Mesendoderm (in vitro differentiated cells): ENCODE measurements around the gene PARVG.

Source experiments
- DNase-seq: peaks from one replicate; pipeline ENCODE4 v3.0.0; 2013
- H2AK5ac ChIP-seq: 2 replicates; pipeline ENCODE4 v1.6.1; 2013; ENCODE audit warnings: low read length, inconsistent platforms
- H2BK120ac ChIP-seq: 2 replicates; pipeline ENCODE4 v1.6.1; 2013; ENCODE audit warnings: low read depth, mild to moderate bottlenecking, low read length, moderate library complexity, mixed read lengths
- H2BK15ac ChIP-seq: replicated peaks from 2 replicates; pipeline ENCODE4 v1.6.1; 2013; ENCODE audit warnings: low read depth, mild to moderate bottlenecking, moderate library complexity
- H2BK5ac ChIP-seq: 2 replicates; pipeline ENCODE4 v1.6.1; 2013; ENCODE audit warnings: low read length, inconsistent platforms
- H3K18ac ChIP-seq: 2 replicates; pipeline ENCODE4 v1.6.1; 2013; ENCODE audit warnings: mild to moderate bottlenecking, low read length, mixed read lengths
- H3K23ac ChIP-seq: one replicate; pipeline ENCODE4 v1.6.1; 2013; ENCODE audit warnings: low read length
- H3K27ac ChIP-seq: 2 replicates; pipeline ENCODE4 v1.5.1; 2013; ENCODE audit warnings: low read depth, mild to moderate bottlenecking, inconsistent platforms, low read length, moderate library complexity
- H3K27me3 ChIP-seq: 2 replicates; pipeline ENCODE4 v1.6.1; 2013; ENCODE audit warnings: low read length, control low read depth, mild to moderate bottlenecking, inconsistent platforms; ENCODE audit not compliant: insufficient read depth, poor library complexity
- H3K36me3 ChIP-seq: 2 replicates; pipeline ENCODE4 v1.6.1; 2013; ENCODE audit warnings: low read length, inconsistent platforms; ENCODE audit not compliant: control insufficient read depth, insufficient read depth
- H3K4ac ChIP-seq: one replicate; pipeline ENCODE4 v1.6.1; 2013; ENCODE audit warnings: low read depth, mild to moderate bottlenecking, low read length, moderate library complexity
- H3K4me1 ChIP-seq: 2 replicates; pipeline ENCODE4 v1.6.1; 2013; ENCODE audit warnings: low read depth, low read length, inconsistent platforms; ENCODE audit not compliant: control insufficient read depth
- H3K4me2 ChIP-seq: 2 replicates; pipeline ENCODE4 v1.6.1; 2013; ENCODE audit warnings: low read length
- H3K4me3 ChIP-seq: 2 replicates; pipeline ENCODE4 v1.5.1; 2013; ENCODE audit warnings: mild to moderate bottlenecking, low read length
- H3K56ac ChIP-seq: one replicate; pipeline ENCODE4 v1.6.1; 2013; ENCODE audit warnings: low read length
- H3K79me1 ChIP-seq: 2 replicates; pipeline ENCODE4 v1.6.1; 2013; ENCODE audit warnings: low read length, inconsistent platforms
- H3K79me2 ChIP-seq: 2 replicates; pipeline ENCODE4 v1.6.1; 2013; ENCODE audit warnings: mild to moderate bottlenecking, low read length; ENCODE audit not compliant: control insufficient read depth, insufficient read depth
- H3K9ac ChIP-seq: 2 replicates; pipeline ENCODE4 v1.6.1; 2013; ENCODE audit warnings: low read length, inconsistent platforms
- H4K5ac ChIP-seq: one replicate; pipeline ENCODE4 v1.6.1; 2013; ENCODE audit warnings: low read length
- H4K8ac ChIP-seq: one replicate; pipeline ENCODE4 v1.6.1; 2013; ENCODE audit warnings: low read depth, mild to moderate bottlenecking, control low read depth, low read length, moderate library complexity
- WGBS: extraction: QIAGEN DNeasy Blood & Tissue Kit; methylation state at CpG from one replicate; pipeline ENCODE4 v1.1.7; 2013; ENCODE audit warnings: low lambda C conversion rate, missing lambda C conversion rate; ENCODE audit not compliant: insufficient coverage; ENCODE audit errors: extremely low coverage; 5-methylcytosine and 5-hydroxymethylcytosine counted together

Gene PARVG

GRCh38 chr22:44199164-44199563 lies 18.4 kb downstream of the PARVG start:
- no peak overlapping the region for H2BK15ac ChIP-seq
- no peak for DNase-seq
- no peak overlapping the region for H3K4me2 ChIP-seq
- H3K4me3 ChIP-seq, result no peak overlapping the region
- no peaks in the 10 kb centered on the region for H3K27me3 ChIP-seq
- no peak overlapping the region for H4K8ac ChIP-seq
- H3K18ac ChIP-seq, result no peak overlapping the region
- H3K79me2 ChIP-seq, result no peaks in the 10 kb centered on the region
- H3K4ac ChIP-seq, result no peak overlapping the region
- H3K9ac ChIP-seq, result no peak overlapping the region
- no peaks in the 10 kb centered on the region for H3K4me1 ChIP-seq
- H3K36me3 ChIP-seq, result no peaks in the 10 kb centered on the region
- no peaks in the 10 kb centered on the region for H3K79me1 ChIP-seq
- WGBS, result no CpG with 5 or more reads among the region's 2 CpGs
- H4K5ac ChIP-seq, result no peak overlapping the region
- H2AK5ac ChIP-seq, result no peak overlapping the region
- H3K56ac ChIP-seq, result no peak overlapping the region
- H3K23ac ChIP-seq, result no peak overlapping the region
- no peak overlapping the region for H3K27ac ChIP-seq
- no peak overlapping the region for H2BK5ac ChIP-seq
- H2BK120ac ChIP-seq, result no peak overlapping the region

- DNase-seq, result no peak
Observed at GRCh38 chr22:44199866-44200265, 19.1 kb downstream of the PARVG start.

GRCh38 chr22:44200451-44200850 lies 19.7 kb downstream of the PARVG start:
- no peaks in the 10 kb centered on the region for H3K36me3 ChIP-seq
- H3K18ac ChIP-seq, result no peak overlapping the region
- no peak overlapping the region for H2BK5ac ChIP-seq
- no peak overlapping the region for H3K4ac ChIP-seq
- H4K8ac ChIP-seq, result no peak overlapping the region
- H3K56ac ChIP-seq, result no peak overlapping the region
- H3K4me3 ChIP-seq, result no peak overlapping the region
- no peak overlapping the region for H2AK5ac ChIP-seq
- H3K79me1 ChIP-seq, result no peaks in the 10 kb centered on the region
- no peak for DNase-seq
- no peak overlapping the region for H2BK120ac ChIP-seq
- no peak overlapping the region for H4K5ac ChIP-seq
- no peak overlapping the region for H3K27ac ChIP-seq
- H3K27me3 ChIP-seq, result no peaks in the 10 kb centered on the region
- H3K4me1 ChIP-seq, result no peaks in the 10 kb centered on the region
- no peak overlapping the region for H3K4me2 ChIP-seq
- no peaks in the 10 kb centered on the region for H3K79me2 ChIP-seq
- no peak overlapping the region for H3K23ac ChIP-seq
- no peak overlapping the region for H2BK15ac ChIP-seq
- no CpG with 5 or more reads among the region's 6 CpGs for WGBS
- H3K9ac ChIP-seq, result no peak overlapping the region

More at GRCh38 chr22:44199866-44200265, 19.1 kb downstream of the PARVG start:
- Histone ChIP-seq H3K4me1 (no peaks in the 10 kb centered on the region), H4K5ac (no peak overlapping the region), H2BK120ac (no peak overlapping the region), H3K56ac (no peak overlapping the region), H3K27ac (no peak overlapping the region), H4K8ac (no peak overlapping the region), H3K23ac (no peak overlapping the region), H3K4me3 (no peak overlapping the region), H3K36me3 (no peaks in the 10 kb centered on the region), H3K27me3 (no peaks in the 10 kb centered on the region), H3K18ac (no peak overlapping the region), H2BK5ac (no peak overlapping the region), H3K4ac (no peak overlapping the region), H3K9ac (no peak overlapping the region), H3K79me1 (no peaks in the 10 kb centered on the region), H3K79me2 (no peaks in the 10 kb centered on the region), H2BK15ac (no peak overlapping the region), H3K4me2 (no peak overlapping the region), H2AK5ac (no peak overlapping the region)
- WGBS, result no CpG with 5 or more reads among the region's 5 CpGs

GRCh38 chr22:44200855-44201550 lies 20.3 kb downstream of the PARVG start:
- H2AK5ac ChIP-seq, result no peak overlapping the region
- H3K79me1 ChIP-seq, result no peaks in the 10 kb centered on the region
- H3K4me1 ChIP-seq, result no peaks in the 10 kb centered on the region
- no peak overlapping the region for H2BK120ac ChIP-seq
- no peaks in the 10 kb centered on the region for H3K79me2 ChIP-seq
- H4K5ac ChIP-seq, result no peak overlapping the region
- H3K36me3 ChIP-seq, result no peaks in the 10 kb centered on the region
- no peak overlapping the region for H3K23ac ChIP-seq
- no CpG with 5 or more reads among the region's 17 CpGs for WGBS
- no peak overlapping the region for H3K18ac ChIP-seq
- H3K27me3 ChIP-seq, result no peaks in the 10 kb centered on the region
- H3K56ac ChIP-seq, result no peak overlapping the region
- H3K27ac ChIP-seq, result no peak overlapping the region
- no peak overlapping the region for H4K8ac ChIP-seq
- DNase-seq, result no peak
- H3K4ac ChIP-seq, result no peak overlapping the region
- H2BK15ac ChIP-seq, result no peak overlapping the region
- H3K4me2 ChIP-seq, result no peak overlapping the region
- no peak overlapping the region for H3K9ac ChIP-seq
- no peak overlapping the region for H3K4me3 ChIP-seq
- no peak overlapping the region for H2BK5ac ChIP-seq

- DNase-seq, result no peak
- H3K23ac ChIP-seq, result no peak overlapping the region
- no peaks in the 10 kb centered on the region for H3K27me3 ChIP-seq
- H4K5ac ChIP-seq, result no peak overlapping the region
- no peak overlapping the region for H2BK5ac ChIP-seq
- H2BK15ac ChIP-seq, result no peak overlapping the region
- H4K8ac ChIP-seq, result no peak overlapping the region
- H3K4me1 ChIP-seq, result no peaks in the 10 kb centered on the region
- H3K4ac ChIP-seq, result no peak overlapping the region
- H3K56ac ChIP-seq, result no peak overlapping the region
- no peaks in the 10 kb centered on the region for H3K79me2 ChIP-seq
- no peaks in the 10 kb centered on the region for H3K79me1 ChIP-seq
- no peaks in the 10 kb centered on the region for H3K36me3 ChIP-seq
- H3K9ac ChIP-seq, result no peak overlapping the region
- no peak overlapping the region for H3K18ac ChIP-seq
- H3K4me3 ChIP-seq, result no peak overlapping the region
- H2AK5ac ChIP-seq, result no peak overlapping the region
- no peak overlapping the region for H3K4me2 ChIP-seq
- no CpG with 5 or more reads among the region's 12 CpGs for WGBS
- H2BK120ac ChIP-seq, result no peak overlapping the region
- H3K27ac ChIP-seq, result no peak overlapping the region
Observed at GRCh38 chr22:44201665-44202064, 20.9 kb downstream of the PARVG start.

GRCh38 chr22:44202261-44202789 lies 21.6 kb downstream of the PARVG start:
- Histone ChIP-seq H4K5ac (no peak overlapping the region), H3K9ac (no peak overlapping the region), H3K4me1 (no peaks in the 10 kb centered on the region), H4K8ac (no peak overlapping the region), H3K4me2 (no peak overlapping the region), H3K36me3 (no peaks in the 10 kb centered on the region), H3K79me1 (no peaks in the 10 kb centered on the region), H3K56ac (no peak overlapping the region), H2AK5ac (no peak overlapping the region), H3K18ac (no peak overlapping the region), H3K27me3 (no peaks in the 10 kb centered on the region), H3K79me2 (no peaks in the 10 kb centered on the region), H3K23ac (no peak overlapping the region), H3K27ac (no peak overlapping the region), H2BK15ac (no peak overlapping the region), H3K4ac (no peak overlapping the region), H3K4me3 (no peak overlapping the region), H2BK5ac (no peak overlapping the region), H2BK120ac (no peak overlapping the region)
- WGBS, result no CpG with 5 or more reads among the region's 11 CpGs
- DNase-seq, result no peak
